ENCODE data around the gene MMRN2. TPM values are rescaled to one million over a fixed set of nuclear protein-coding genes. Genes with fewer than 3 reads are reported as not detected.
"Not testable (repeated sequence)": the region's sequence is repeated elsewhere in the genome, so short reads cannot be mapped to it uniquely, and the experiment has no call there.

Gene MMRN2
- total RNA-seq, 1 experiment from 2014 or later: 0.64 TPM

GRCh38 chr10:86955501-86956194 lies 1.8 kb downstream of the MMRN2 start:
- Histone ChIP-seq H3K4me3 (ENCODE audit: low read depth, low read length) (no peak overlapping the region), H3K9me3 (peaks cover 17% of the 10 kb centered on the region), H3K27me3 (replicated peaks; ENCODE audit: control insufficient read depth, insufficient read depth, low read length) (no peaks in the 10 kb centered on the region), H3K36me3 (ENCODE audit: control insufficient read depth, insufficient read depth, low read length) (no peaks in the 10 kb centered on the region), H3K4me1 (peaks cover 18% of the 10 kb centered on the region)
- no TSS peak for BruUV-seq (replicated peaks)
- H3K4me3 Mint-ChIP-seq (ENCODE audit: unreplicated experiment): no peak overlapping the region
- no peaks in the 10 kb centered on the region for H3K4me1 Mint-ChIP-seq (ENCODE audit: low read depth, unreplicated experiment)
- TF ChIP-seq, protein P1, sequence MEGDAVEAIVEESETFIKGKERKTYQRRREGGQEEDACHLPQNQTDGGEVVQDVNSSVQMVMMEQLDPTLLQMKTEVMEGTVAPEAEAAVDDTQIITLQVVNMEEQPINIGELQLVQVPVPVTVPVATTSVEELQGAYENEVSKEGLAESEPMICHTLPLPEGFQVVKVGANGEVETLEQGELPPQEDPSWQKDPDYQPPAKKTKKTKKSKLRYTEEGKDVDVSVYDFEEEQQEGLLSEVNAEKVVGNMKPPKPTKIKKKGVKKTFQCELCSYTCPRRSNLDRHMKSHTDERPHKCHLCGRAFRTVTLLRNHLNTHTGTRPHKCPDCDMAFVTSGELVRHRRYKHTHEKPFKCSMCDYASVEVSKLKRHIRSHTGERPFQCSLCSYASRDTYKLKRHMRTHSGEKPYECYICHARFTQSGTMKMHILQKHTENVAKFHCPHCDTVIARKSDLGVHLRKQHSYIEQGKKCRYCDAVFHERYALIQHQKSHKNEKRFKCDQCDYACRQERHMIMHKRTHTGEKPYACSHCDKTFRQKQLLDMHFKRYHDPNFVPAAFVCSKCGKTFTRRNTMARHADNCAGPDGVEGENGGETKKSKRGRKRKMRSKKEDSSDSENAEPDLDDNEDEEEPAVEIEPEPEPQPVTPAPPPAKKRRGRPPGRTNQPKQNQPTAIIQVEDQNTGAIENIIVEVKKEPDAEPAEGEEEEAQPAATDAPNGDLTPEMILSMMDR (IDR thresholded peaks at IDR 0.05; ENCODE audit: insufficient read depth in 1 of 2, low read depth in 1 of 2, low read length in 1 of 2, severe bottlenecking in 1 of 2, unreplicated experiment in 1 of 2): no peak
- intact Hi-C loops (cut with micrococcal nuclease; ENCODE audit: unreplicated experiment): no loop called here
- H3K27ac Mint-ChIP-seq (ENCODE audit: unreplicated experiment): no peak overlapping the region
- ChIA-PET CTCF (interaction anchor here (2.1 kb wide), 1 partner anchor 11 kb away, joined by 8 read pairs; no protein-coding TSS in a partner anchor), POLR2A (interaction anchor here (0.6 kb wide), 1 partner anchor 9 kb away, joined by 3 read pairs; no protein-coding TSS in a partner anchor)
- H3K27me3 Mint-ChIP-seq (ENCODE audit: insufficient read depth, unreplicated experiment): no peaks in the 10 kb centered on the region
- DNase-seq: no peak
- no peaks in the 10 kb centered on the region for H3K36me3 Mint-ChIP-seq (ENCODE audit: insufficient read depth, unreplicated experiment)
- peaks cover 13% of the 10 kb centered on the region for H3K9me3 Mint-ChIP-seq (ENCODE audit: unreplicated experiment)

DNA sequence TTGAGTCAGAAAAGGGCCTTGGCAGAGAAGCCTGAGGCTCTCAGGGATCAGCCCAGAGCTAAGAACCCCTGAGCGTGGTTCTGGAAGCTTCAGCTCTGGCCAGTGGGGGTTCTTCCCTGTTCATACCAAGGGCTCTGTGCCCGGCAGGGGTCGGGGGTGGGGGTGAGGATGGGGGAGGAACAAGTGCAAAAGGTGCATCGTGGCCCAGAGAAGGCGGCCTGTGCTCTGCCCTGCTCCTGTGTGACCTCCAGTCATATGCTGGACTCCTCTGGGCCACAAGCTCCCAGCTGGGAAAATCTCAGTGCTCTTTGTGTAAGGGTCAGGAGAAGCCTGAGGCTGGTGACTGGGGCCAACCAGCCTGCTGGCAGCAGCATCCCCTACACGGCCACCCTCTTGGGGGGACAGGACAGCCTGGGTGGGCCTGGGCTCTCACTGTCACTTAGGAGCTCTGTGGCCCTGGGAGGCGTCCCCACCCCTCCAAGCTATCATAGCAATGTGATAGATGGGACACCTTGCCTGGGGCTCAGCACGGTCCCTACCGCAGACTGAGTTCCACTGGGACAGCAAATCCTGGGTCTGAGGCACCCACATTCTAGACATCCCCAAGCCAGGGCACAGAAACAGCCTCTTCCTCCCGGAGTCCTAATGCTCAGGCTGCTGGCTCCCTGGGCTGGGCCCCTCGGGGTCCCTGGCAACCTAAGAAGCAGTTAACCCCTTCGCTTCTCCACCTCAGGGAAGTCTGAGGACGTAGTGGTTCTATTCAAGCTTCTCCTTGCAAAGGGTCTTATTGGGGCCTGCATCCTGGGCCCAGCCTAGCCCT lies 2.5 kb downstream of the MMRN2 start:
- Mint-ChIP-seq H3K4me3 (ENCODE audit: unreplicated experiment) (no peak overlapping the region), H3K4me1 (ENCODE audit: low read depth, unreplicated experiment) (no peaks in the 10 kb centered on the region), H3K9me3 (ENCODE audit: unreplicated experiment) (peaks cover 13% of the 10 kb centered on the region), H3K27me3 (ENCODE audit: insufficient read depth, unreplicated experiment) (no peaks in the 10 kb centered on the region), H3K27ac (ENCODE audit: unreplicated experiment) (no peak overlapping the region), H3K36me3 (ENCODE audit: insufficient read depth, unreplicated experiment) (no peaks in the 10 kb centered on the region)
- Histone ChIP-seq H3K9me3 (peaks cover 17% of the 10 kb centered on the region), H3K27me3 (replicated peaks; ENCODE audit: control insufficient read depth, insufficient read depth, low read length) (no peaks in the 10 kb centered on the region), H3K4me1 (peaks cover 14% of the 10 kb centered on the region), H3K36me3 (ENCODE audit: control insufficient read depth, insufficient read depth, low read length) (no peaks in the 10 kb centered on the region), H3K4me3 (ENCODE audit: low read depth, low read length) (no peak overlapping the region)
- BruUV-seq (replicated peaks): no TSS peak
- intact Hi-C loops (cut with micrococcal nuclease; ENCODE audit: unreplicated experiment): no loop called here
- CTCF ChIA-PET: interaction anchor here (0.6 to 2.1 kb wide), 2 partner anchors 12 to 67 kb away, joined by 5 to 8 read pairs; no protein-coding TSS in a partner anchor
- POLR2A ChIA-PET: no interaction called here
- no peak for DNase-seq
- TF ChIP-seq, protein P1 (IDR thresholded peaks at IDR 0.05; ENCODE audit: insufficient read depth in 1 of 2, low read depth in 1 of 2, low read length in 1 of 2, severe bottlenecking in 1 of 2, unreplicated experiment in 1 of 2): no peak

GRCh38 chr10:86953747-86954680 lies 3.4 kb downstream of the MMRN2 start:
- CTCF ChIA-PET: interaction anchor here (0.6 to 2.1 kb wide), 2 partner anchors 13 to 66 kb away, joined by 5 to 8 read pairs; no protein-coding TSS in a partner anchor
- Histone ChIP-seq H3K27me3 (replicated peaks; ENCODE audit: control insufficient read depth, insufficient read depth, low read length) (no peaks in the 10 kb centered on the region), H3K4me1 (peaks cover 6% of the 10 kb centered on the region), H3K4me3 (ENCODE audit: low read depth, low read length) (no peak overlapping the region), H3K9me3 (peaks cover 17% of the 10 kb centered on the region), H3K36me3 (ENCODE audit: control insufficient read depth, insufficient read depth, low read length) (no peaks in the 10 kb centered on the region)
- Mint-ChIP-seq H3K9me3 (ENCODE audit: unreplicated experiment) (peaks cover 13% of the 10 kb centered on the region), H3K27ac (ENCODE audit: unreplicated experiment) (no peak overlapping the region), H3K27me3 (ENCODE audit: insufficient read depth, unreplicated experiment) (no peaks in the 10 kb centered on the region), H3K4me3 (ENCODE audit: unreplicated experiment) (no peak overlapping the region), H3K36me3 (ENCODE audit: insufficient read depth, unreplicated experiment) (no peaks in the 10 kb centered on the region), H3K4me1 (ENCODE audit: low read depth, unreplicated experiment) (no peaks in the 10 kb centered on the region)
- intact Hi-C loops (cut with micrococcal nuclease; ENCODE audit: unreplicated experiment): no loop called here
- POLR2A ChIA-PET: no interaction called here
- BruUV-seq (replicated peaks): no TSS peak
- TF ChIP-seq, protein P1 (IDR thresholded peaks at IDR 0.05; ENCODE audit: insufficient read depth in 1 of 2, low read depth in 1 of 2, low read length in 1 of 2, severe bottlenecking in 1 of 2, unreplicated experiment in 1 of 2): no peak
- no peak for DNase-seq

- H3K9me3 ChIP-seq: peaks cover 17% of the 10 kb centered on the region
- H3K27me3 Mint-ChIP-seq (ENCODE audit: insufficient read depth, unreplicated experiment); H3K36me3 ChIP-seq (ENCODE audit: control insufficient read depth, insufficient read depth, low read length); H3K4me1 ChIP-seq; H3K27ac Mint-ChIP-seq (ENCODE audit: unreplicated experiment); DNase-seq; H3K4me3 Mint-ChIP-seq (ENCODE audit: unreplicated experiment); BruUV-seq (replicated peaks); POLR2A ChIA-PET; intact Hi-C loops (cut with micrococcal nuclease; ENCODE audit: unreplicated experiment); H3K27me3 ChIP-seq (replicated peaks; ENCODE audit: control insufficient read depth, insufficient read depth, low read length); H3K4me1 Mint-ChIP-seq (ENCODE audit: low read depth, unreplicated experiment); CTCF ChIA-PET; H3K36me3 Mint-ChIP-seq (ENCODE audit: insufficient read depth, unreplicated experiment); H3K4me3 ChIP-seq (ENCODE audit: low read depth, low read length): not testable (repeated sequence)
- H3K9me3 Mint-ChIP-seq (ENCODE audit: unreplicated experiment): peaks cover 13% of the 10 kb centered on the region
Measured at GRCh38 chr10:86952697-86953096, 4.7 kb downstream of the MMRN2 start.
